DOHH2 (cell line): ENCODE measurements around the gene KIF23.

Source experiments
- H3F3A ChIP-seq: fragments of 200-600 bp; sonication (generic), shearing (Covaris generic); 2 replicates; pipeline ENCODE4 v1.6.0; 2016; ENCODE audit warnings: antibody characterized with exemption, mild to moderate bottlenecking; ENCODE audit not compliant: control insufficient read depth, insufficient read depth
- H3K27ac ChIP-seq: fragments of 200-600 bp; sonication (generic); 2 replicates; pipeline ENCODE4 v1.5.1; 2014; ENCODE audit warnings: low read depth, mild to moderate bottlenecking, low read length, moderate library complexity
- H3K27me3 ChIP-seq: fragments of 200-600 bp; sonication (generic); 2 replicates; pipeline ENCODE4 v1.6.1; 2014; ENCODE audit warnings: mild to moderate bottlenecking, low read length, mixed read lengths; ENCODE audit not compliant: control insufficient read depth
- H3K36me3 ChIP-seq: fragments of 200-600 bp; sonication (generic); 2 replicates; pipeline ENCODE4 v1.6.1; 2014; ENCODE audit warnings: mild to moderate bottlenecking, low read length, moderate library complexity, mixed read lengths; ENCODE audit not compliant: control insufficient read depth
- H3K4me1 ChIP-seq: fragments of 200-600 bp; sonication (generic); 2 replicates; pipeline ENCODE4 v1.6.1; 2014; ENCODE audit warnings: mild to moderate bottlenecking, low read length, mixed read lengths; ENCODE audit not compliant: control insufficient read depth
- H3K4me2 ChIP-seq: fragments of 200-600 bp; sonication (generic); 2 replicates; pipeline ENCODE4 v1.6.0; 2014; ENCODE audit warnings: mild to moderate bottlenecking, low read length, moderate library complexity
- H3K4me3 ChIP-seq: fragments of 200-600 bp; sonication (generic); 2 replicates; pipeline ENCODE4 v1.5.1; 2014; ENCODE audit warnings: mild to moderate bottlenecking, low read length, mixed read lengths
- H3K79me2 ChIP-seq: fragments of 200-600 bp; sonication (generic); 2 replicates; pipeline ENCODE4 v1.6.1; 2014; ENCODE audit warnings: mild to moderate bottlenecking, low read length, mixed read lengths; ENCODE audit not compliant: control insufficient read depth
- H3K9me2 ChIP-seq: fragments of 200-600 bp; sonication (generic); replicated peaks from 2 replicates; pipeline ENCODE4 v1.6.1; 2014; ENCODE audit warnings: mild to moderate bottlenecking, low read length, mixed read lengths; ENCODE audit not compliant: control insufficient read depth
- H3K9me3 ChIP-seq: fragments of 200-600 bp; sonication (generic); 2 replicates; pipeline ENCODE4 v1.6.1; 2014; ENCODE audit warnings: antibody characterized with exemption, low read length, mixed read lengths; ENCODE audit not compliant: control insufficient read depth, insufficient read depth
- H4K20me1 ChIP-seq: fragments of 200-600 bp; sonication (generic); 2 replicates; pipeline ENCODE4 v1.6.0; 2014; ENCODE audit warnings: low read depth, mild to moderate bottlenecking, antibody characterized with exemption, low read length, moderate library complexity; ENCODE audit not compliant: control insufficient read depth, insufficient read depth
- EZH2phosphoT487 ChIP-seq: fragments of 200-600 bp; sonication (generic); IDR thresholded peaks from 2 replicates; pipeline ENCODE4 v1.6.1; 2017; ENCODE audit warnings: borderline replicate concordance, mild to moderate bottlenecking, antibody characterized with exemption, low read length, moderate library complexity, mixed read lengths
- TF ChIP-seq, protein P1 (sequence below): fragments of 200-600 bp; sonication (generic); IDR thresholded peaks from one replicate; pipeline ENCODE4 v1.5.1; 2014; ENCODE audit warnings: antibody characterized with exemption, mild to moderate bottlenecking, low read depth, low read length; ENCODE audit not compliant: poor library complexity, severe bottlenecking

KIF23 gene

DNA sequence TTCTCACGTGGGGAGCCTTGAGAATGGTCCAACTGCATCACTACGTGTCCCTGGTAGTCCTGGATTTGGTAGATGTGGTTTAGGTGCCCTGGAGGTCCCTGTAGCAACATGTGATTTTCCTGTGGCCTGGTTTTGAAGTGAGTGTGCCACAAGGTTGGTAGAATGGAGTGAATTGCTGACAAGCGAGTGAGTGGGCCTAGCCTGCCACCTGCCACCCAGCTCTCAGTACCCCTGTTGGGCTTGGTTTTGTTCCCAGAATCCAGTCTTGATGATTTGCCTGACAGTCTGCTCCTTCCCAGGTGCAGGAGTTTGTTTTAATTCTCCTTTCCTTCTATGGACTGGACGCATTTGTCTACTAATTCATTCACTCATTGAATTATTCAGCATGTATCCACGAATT, 57.9 kb downstream of the KIF23 start:
- Histone ChIP-seq H3K4me3 (no peak overlapping the region), H3K36me3 (no peaks in the 10 kb centered on the region), H3K4me2 (no peak overlapping the region), H4K20me1 (no peaks in the 10 kb centered on the region), H3K27me3 (peaks cover 7% of the 10 kb centered on the region), H3K27ac (no peak overlapping the region), H3K9me2 (no peaks in the 10 kb centered on the region), H3K4me1 (no peaks in the 10 kb centered on the region), H3K9me3 (no peaks in the 10 kb centered on the region), H3F3A (no peaks in the 10 kb centered on the region), H3K79me2 (no peaks in the 10 kb centered on the region)
- TF ChIP-seq EZH2phosphoT487: no peak
- TF ChIP-seq, protein P1, sequence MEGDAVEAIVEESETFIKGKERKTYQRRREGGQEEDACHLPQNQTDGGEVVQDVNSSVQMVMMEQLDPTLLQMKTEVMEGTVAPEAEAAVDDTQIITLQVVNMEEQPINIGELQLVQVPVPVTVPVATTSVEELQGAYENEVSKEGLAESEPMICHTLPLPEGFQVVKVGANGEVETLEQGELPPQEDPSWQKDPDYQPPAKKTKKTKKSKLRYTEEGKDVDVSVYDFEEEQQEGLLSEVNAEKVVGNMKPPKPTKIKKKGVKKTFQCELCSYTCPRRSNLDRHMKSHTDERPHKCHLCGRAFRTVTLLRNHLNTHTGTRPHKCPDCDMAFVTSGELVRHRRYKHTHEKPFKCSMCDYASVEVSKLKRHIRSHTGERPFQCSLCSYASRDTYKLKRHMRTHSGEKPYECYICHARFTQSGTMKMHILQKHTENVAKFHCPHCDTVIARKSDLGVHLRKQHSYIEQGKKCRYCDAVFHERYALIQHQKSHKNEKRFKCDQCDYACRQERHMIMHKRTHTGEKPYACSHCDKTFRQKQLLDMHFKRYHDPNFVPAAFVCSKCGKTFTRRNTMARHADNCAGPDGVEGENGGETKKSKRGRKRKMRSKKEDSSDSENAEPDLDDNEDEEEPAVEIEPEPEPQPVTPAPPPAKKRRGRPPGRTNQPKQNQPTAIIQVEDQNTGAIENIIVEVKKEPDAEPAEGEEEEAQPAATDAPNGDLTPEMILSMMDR: no peak

DNA sequence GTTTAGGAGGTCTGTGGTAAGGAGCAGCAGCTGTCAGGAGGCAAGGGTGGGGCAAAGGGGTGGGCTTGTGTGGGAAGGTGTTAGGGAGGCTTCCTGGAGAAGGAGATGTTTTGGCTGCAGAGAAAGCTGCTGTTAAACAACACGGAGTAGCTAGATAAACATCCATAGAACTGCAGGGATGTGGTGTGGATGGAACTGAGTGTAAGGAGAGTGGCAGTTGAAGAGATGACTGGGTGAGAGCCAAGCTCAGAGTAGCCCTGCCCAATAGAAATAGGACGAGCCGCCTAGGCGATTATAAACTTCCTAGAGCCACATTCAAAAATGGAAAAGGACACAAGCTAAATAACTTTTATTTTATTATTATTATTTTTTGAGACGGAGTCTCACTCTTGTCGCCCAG, 58.4 kb downstream of the KIF23 start:
- Histone ChIP-seq H3K27me3 (peaks cover 6% of the 10 kb centered on the region), H3K4me1 (no peaks in the 10 kb centered on the region), H3K4me3 (no peak overlapping the region), H4K20me1 (no peaks in the 10 kb centered on the region), H3K4me2 (no peak overlapping the region), H3K79me2 (no peaks in the 10 kb centered on the region), H3F3A (no peaks in the 10 kb centered on the region), H3K9me3 (no peaks in the 10 kb centered on the region), H3K27ac (no peak overlapping the region), H3K36me3 (no peaks in the 10 kb centered on the region), H3K9me2 (no peaks in the 10 kb centered on the region)
- TF ChIP-seq EZH2phosphoT487: no peak

DNA sequence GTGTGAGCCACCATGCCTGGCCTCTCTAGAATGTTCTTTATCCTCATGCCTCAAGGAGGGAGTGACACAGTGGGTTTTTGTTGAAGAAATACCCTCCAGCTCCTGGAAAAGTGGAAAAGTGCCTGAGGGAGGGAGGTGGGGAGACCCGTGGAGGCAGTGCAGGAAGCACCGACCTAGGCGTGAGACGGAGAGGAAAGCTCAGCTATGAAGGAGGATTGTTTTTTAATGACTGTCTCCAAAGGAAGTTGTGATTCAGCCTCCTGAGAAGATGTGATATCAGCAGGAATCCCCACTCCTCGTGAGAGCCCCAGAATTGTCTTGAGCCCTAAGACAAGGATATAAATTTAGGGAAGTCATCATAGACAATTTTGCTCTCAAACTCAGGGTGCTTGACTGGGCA, 60.1 kb downstream of the KIF23 start:
- Histone ChIP-seq H3K4me1 (0 out of 2 replicates have a peak, but pooled peaks cover 4% of the 10 kb centered on the region), H3K27me3 (peaks cover 7% of the 10 kb centered on the region; the same call in 1 of the 2 replicates), H3K9me3 (no peaks in the 10 kb centered on the region), H3K4me2 (no peak overlapping the region), H4K20me1 (no peaks in the 10 kb centered on the region), H3K9me2 (no peaks in the 10 kb centered on the region), H3K4me3 (no peak overlapping the region), H3K79me2 (no peaks in the 10 kb centered on the region), H3K27ac (no peak overlapping the region), H3K36me3 (no peaks in the 10 kb centered on the region), H3F3A (no peaks in the 10 kb centered on the region)
- no peak for TF ChIP-seq EZH2phosphoT487
- TF ChIP-seq, protein P1: no peak

DNA sequence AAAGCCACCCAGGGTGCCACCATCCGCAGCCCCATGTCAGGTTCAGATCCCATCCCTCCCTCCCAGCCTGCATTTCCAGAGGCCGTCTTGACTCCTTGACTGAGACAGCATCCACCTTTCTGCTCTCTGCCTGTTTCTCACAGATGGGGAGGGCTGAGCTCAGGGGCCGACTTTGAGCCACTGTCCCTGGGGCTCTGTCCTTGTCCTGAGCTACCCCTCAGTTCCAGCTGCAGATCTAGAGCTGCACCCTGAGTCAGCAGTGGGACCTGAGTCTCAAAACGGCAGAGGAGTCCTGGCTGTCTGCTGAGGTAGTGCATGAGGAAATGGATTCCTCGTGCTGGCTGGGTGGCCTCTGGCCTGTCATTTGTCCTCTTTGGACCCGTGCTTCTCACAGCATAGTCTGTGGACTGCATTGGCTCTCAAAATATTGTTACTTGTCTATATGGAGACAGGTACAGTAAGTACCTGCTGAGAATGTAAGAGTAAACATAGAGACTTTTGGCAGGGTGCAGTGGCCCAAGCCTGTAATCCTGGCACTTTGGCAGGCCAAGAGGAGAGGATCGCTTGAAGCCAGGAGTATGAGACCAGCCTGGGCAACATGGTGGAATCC, 60.8 kb downstream of the KIF23 start:
- TF ChIP-seq, protein P1: no peak
- TF ChIP-seq EZH2phosphoT487: no peak
- Histone ChIP-seq H3K27ac (no peak overlapping the region), H3K36me3 (no peaks in the 10 kb centered on the region), H3K4me3 (no peak overlapping the region), H3K4me1 (0 out of 2 replicates have a peak, but pooled peaks cover 4% of the 10 kb centered on the region), H3F3A (no peaks in the 10 kb centered on the region), H3K27me3 (peaks cover 10% of the 10 kb centered on the region), H3K79me2 (no peaks in the 10 kb centered on the region), H3K4me2 (no peak overlapping the region), H3K9me2 (no peaks in the 10 kb centered on the region), H4K20me1 (no peaks in the 10 kb centered on the region), H3K9me3 (no peaks in the 10 kb centered on the region)
